Measurements from ENCODE around the gene CEP44. TPM values are rescaled to one million over a fixed set of nuclear protein-coding genes. Genes with fewer than 3 reads are reported as not detected.

The CEP44 gene
- total RNA-seq, 1 experiment from 2014 or later, result 11.5 TPM

GRCh38 chr4:174358829-174359228, 75.1 kb downstream of the CEP44 start:
- H3K79me2 ChIP-seq (ENCODE audit: insufficient read depth, low read length), result no peaks in the 10 kb centered on the region
- TF ChIP-seq JUND (IDR thresholded peaks at IDR 0.05) (0 out of 2 replicates have a peak, but pooled peaks have one; percentile 21), SRF (IDR thresholded peaks at IDR 0.05; ENCODE audit: low read depth) (no peak), ZNF274 (IDR thresholded peaks at IDR 0.05; ENCODE audit: low read depth, low read length) (no peak), FOSL1 (IDR thresholded peaks at IDR 0.05; ENCODE audit: low read depth) (peak; percentile 20; the same call in 1 of the 2 replicates), SIN3A (IDR thresholded peaks at IDR 0.05; ENCODE audit: low read depth) (no peak), CEBPB (IDR thresholded peaks at IDR 0.05; ENCODE audit: low read depth) (no peak)
- TF ChIP-seq, protein P1, sequence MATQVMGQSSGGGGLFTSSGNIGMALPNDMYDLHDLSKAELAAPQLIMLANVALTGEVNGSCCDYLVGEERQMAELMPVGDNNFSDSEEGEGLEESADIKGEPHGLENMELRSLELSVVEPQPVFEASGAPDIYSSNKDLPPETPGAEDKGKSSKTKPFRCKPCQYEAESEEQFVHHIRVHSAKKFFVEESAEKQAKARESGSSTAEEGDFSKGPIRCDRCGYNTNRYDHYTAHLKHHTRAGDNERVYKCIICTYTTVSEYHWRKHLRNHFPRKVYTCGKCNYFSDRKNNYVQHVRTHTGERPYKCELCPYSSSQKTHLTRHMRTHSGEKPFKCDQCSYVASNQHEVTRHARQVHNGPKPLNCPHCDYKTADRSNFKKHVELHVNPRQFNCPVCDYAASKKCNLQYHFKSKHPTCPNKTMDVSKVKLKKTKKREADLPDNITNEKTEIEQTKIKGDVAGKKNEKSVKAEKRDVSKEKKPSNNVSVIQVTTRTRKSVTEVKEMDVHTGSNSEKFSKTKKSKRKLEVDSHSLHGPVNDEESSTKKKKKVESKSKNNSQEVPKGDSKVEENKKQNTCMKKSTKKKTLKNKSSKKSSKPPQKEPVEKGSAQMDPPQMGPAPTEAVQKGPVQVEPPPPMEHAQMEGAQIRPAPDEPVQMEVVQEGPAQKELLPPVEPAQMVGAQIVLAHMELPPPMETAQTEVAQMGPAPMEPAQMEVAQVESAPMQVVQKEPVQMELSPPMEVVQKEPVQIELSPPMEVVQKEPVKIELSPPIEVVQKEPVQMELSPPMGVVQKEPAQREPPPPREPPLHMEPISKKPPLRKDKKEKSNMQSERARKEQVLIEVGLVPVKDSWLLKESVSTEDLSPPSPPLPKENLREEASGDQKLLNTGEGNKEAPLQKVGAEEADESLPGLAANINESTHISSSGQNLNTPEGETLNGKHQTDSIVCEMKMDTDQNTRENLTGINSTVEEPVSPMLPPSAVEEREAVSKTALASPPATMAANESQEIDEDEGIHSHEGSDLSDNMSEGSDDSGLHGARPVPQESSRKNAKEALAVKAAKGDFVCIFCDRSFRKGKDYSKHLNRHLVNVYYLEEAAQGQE (IDR thresholded peaks at IDR 0.05; ENCODE audit: low read depth), result no peak
- no peak overlapping the region for H3K4me3 ChIP-seq (replicated peaks in 1 of 2; ENCODE audit: low read depth in 1 of 2, low read length in 2 of 2)
- ChIA-PET RAD21 (ENCODE audit: low non-redundant PET in 1 of 2, low total read pairs in 2 of 2, uncharacterized antibody in 2 of 2, unreplicated experiment in 2 of 2) (no interaction called here), CTCF (no interaction called here), POLR2A (no interaction called here)
- no peak overlapping the region for H3K27ac ChIP-seq (ENCODE audit: low read depth, low read length)
- no peaks in the 10 kb centered on the region for H3K36me3 ChIP-seq (ENCODE audit: control insufficient read depth in 1 of 2, insufficient read depth in 2 of 2, low read length in 2 of 2)
- H3K4me2 ChIP-seq (ENCODE audit: low read length), result peak overlapping the region; percentile 3; the same call in 1 of the 2 replicates
- DNase-seq (ENCODE audit: low read depth, low spot score) (peak; percentile 4), ATAC-seq (no peak)
- no peaks in the 10 kb centered on the region for H3K9me3 ChIP-seq (ENCODE audit: control insufficient read depth in 1 of 2, insufficient read depth in 1 of 2, low read depth in 1 of 2, low read length in 2 of 2)
- no peaks in the 10 kb centered on the region for H4K20me1 ChIP-seq (ENCODE audit: insufficient read depth)
- no peaks in the 10 kb centered on the region for H3K27me3 ChIP-seq (ENCODE audit: insufficient read depth, low read length)
- H2AFZ ChIP-seq (ENCODE audit: low read depth, low read length, poor library complexity, severe bottlenecking), result no peak overlapping the region
- no TSS peak for BruUV-seq (replicated peaks)
- H3K9ac ChIP-seq (ENCODE audit: low read length), result no peak overlapping the region
- H3K9me2 ChIP-seq (ENCODE audit: insufficient read depth), result no peaks in the 10 kb centered on the region
- 0 out of 4 replicates have a peak, but pooled peaks cover 0 to 5% of the 10 kb centered on the region in 2 experiments for H3K4me1 ChIP-seq (ENCODE audit: control insufficient read depth in 1 of 2, insufficient read depth in 2 of 2, low read length in 2 of 2)
- intact Hi-C loops (cut with micrococcal nuclease), result no loop called here

- Histone ChIP-seq H3K9me3 (ENCODE audit: control insufficient read depth in 1 of 2, insufficient read depth in 1 of 2, low read depth in 1 of 2, low read length in 2 of 2) (no peaks in the 10 kb centered on the region), H4K20me1 (ENCODE audit: insufficient read depth) (no peaks in the 10 kb centered on the region), H3K27me3 (ENCODE audit: insufficient read depth, low read length) (no peaks in the 10 kb centered on the region), H3K4me3 (replicated peaks in 1 of 2; ENCODE audit: low read depth in 1 of 2, low read length in 2 of 2) (no peak overlapping the region), H3K79me2 (ENCODE audit: insufficient read depth, low read length) (no peaks in the 10 kb centered on the region), H3K4me1 (ENCODE audit: control insufficient read depth in 1 of 2, insufficient read depth in 2 of 2, low read length in 2 of 2) (0 out of 4 replicates have a peak, but pooled peaks cover 0 to 5% of the 10 kb centered on the region in 2 experiments), H3K9me2 (ENCODE audit: insufficient read depth) (no peaks in the 10 kb centered on the region), H3K9ac (ENCODE audit: low read length) (no peak overlapping the region), H3K4me2 (ENCODE audit: low read length) (no peak overlapping the region), H2AFZ (ENCODE audit: low read depth, low read length, poor library complexity, severe bottlenecking) (no peak overlapping the region), H3K27ac (ENCODE audit: low read depth, low read length) (no peak overlapping the region), H3K36me3 (ENCODE audit: control insufficient read depth in 1 of 2, insufficient read depth in 2 of 2, low read length in 2 of 2) (no peaks in the 10 kb centered on the region)
- no peak for ATAC-seq
- ChIA-PET CTCF (interaction anchor here (0.8 kb wide), 1 partner anchor 9 kb away, joined by 3 read pairs; no protein-coding TSS in a partner anchor), RAD21 (ENCODE audit: low non-redundant PET in 1 of 2, low total read pairs in 2 of 2, uncharacterized antibody in 2 of 2, unreplicated experiment in 2 of 2) (no interaction called here), POLR2A (no interaction called here)
- intact Hi-C loops (cut with micrococcal nuclease), result loop anchor here (5.0 to 10.0 kb wide), 2 partner anchors 890 to 1532 kb away; no protein-coding TSS in a partner anchor
- no peak for DNase-seq (ENCODE audit: low read depth, low spot score)
- TF ChIP-seq, protein P1 (IDR thresholded peaks at IDR 0.05; ENCODE audit: low read depth), result no peak
- TF ChIP-seq, protein P2, sequence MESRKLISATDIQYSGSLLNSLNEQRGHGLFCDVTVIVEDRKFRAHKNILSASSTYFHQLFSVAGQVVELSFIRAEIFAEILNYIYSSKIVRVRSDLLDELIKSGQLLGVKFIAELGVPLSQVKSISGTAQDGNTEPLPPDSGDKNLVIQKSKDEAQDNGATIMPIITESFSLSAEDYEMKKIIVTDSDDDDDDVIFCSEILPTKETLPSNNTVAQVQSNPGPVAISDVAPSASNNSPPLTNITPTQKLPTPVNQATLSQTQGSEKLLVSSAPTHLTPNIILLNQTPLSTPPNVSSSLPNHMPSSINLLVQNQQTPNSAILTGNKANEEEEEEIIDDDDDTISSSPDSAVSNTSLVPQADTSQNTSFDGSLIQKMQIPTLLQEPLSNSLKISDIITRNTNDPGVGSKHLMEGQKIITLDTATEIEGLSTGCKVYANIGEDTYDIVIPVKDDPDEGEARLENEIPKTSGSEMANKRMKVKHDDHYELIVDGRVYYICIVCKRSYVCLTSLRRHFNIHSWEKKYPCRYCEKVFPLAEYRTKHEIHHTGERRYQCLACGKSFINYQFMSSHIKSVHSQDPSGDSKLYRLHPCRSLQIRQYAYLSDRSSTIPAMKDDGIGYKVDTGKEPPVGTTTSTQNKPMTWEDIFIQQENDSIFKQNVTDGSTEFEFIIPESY (IDR thresholded peaks at IDR 0.05; ENCODE audit: extremely low read depth, insufficient replicate concordance, low read length), result no peak
- no TSS peak for BruUV-seq (replicated peaks)
Observed at GRCh38 chr4:174362340-174362739, 78.6 kb downstream of the CEP44 start.
